Trophoblast cell (in vitro differentiated cells and primary cell): ENCODE measurements around the gene SORCS1.

Experiments used
- DNase-seq, 2 donors: peaks; one replicate each; pipeline ENCODE4 v3.0.0-alpha.2; 2016
- H2AFZ ChIP-seq: 2 replicates; pipeline ENCODE4 v1.6.1; 2013; ENCODE audit warnings: low read length, moderate library complexity, mild to moderate bottlenecking; ENCODE audit not compliant: insufficient read depth, poor library complexity
- H2AK5ac ChIP-seq: 2 replicates; pipeline ENCODE4 v1.6.1; 2013; ENCODE audit warnings: mild to moderate bottlenecking, low read length
- H2BK120ac ChIP-seq: 2 replicates; pipeline ENCODE4 v1.6.1; 2013; ENCODE audit warnings: low read length, mild to moderate bottlenecking, moderate library complexity; ENCODE audit not compliant: insufficient read depth, poor library complexity
- H2BK12ac ChIP-seq: 2 replicates; pipeline ENCODE4 v1.6.1; 2013; ENCODE audit warnings: mild to moderate bottlenecking, low read length, moderate library complexity
- H2BK5ac ChIP-seq: 2 replicates; pipeline ENCODE4 v1.6.1; 2013; ENCODE audit warnings: low read length, low read depth, moderate library complexity, mild to moderate bottlenecking; ENCODE audit not compliant: poor library complexity
- H3K14ac ChIP-seq: 2 replicates; pipeline ENCODE4 v1.6.1; 2013; ENCODE audit warnings: mild to moderate bottlenecking, low read length
- H3K18ac ChIP-seq: 2 replicates; pipeline ENCODE4 v1.6.1; 2013; ENCODE audit warnings: mild to moderate bottlenecking, low read length
- H3K23ac ChIP-seq: 2 replicates; pipeline ENCODE4 v1.6.1; 2013; ENCODE audit warnings: low read length
- H3K27ac ChIP-seq: 2 replicates; pipeline ENCODE4 v1.5.1; 2013; ENCODE audit warnings: low read depth, mild to moderate bottlenecking, inconsistent platforms, low read length, moderate library complexity
- H3K27me3 ChIP-seq: 2 replicates; pipeline ENCODE4 v1.6.1; 2013; ENCODE audit warnings: inconsistent platforms, mild to moderate bottlenecking, low read length, moderate library complexity; ENCODE audit not compliant: insufficient read depth
- H3K36me3 ChIP-seq, 2 experiments: 1 replicate in 1 of 2; 2 replicates in 1 of 2; pipeline ENCODE4 v1.6.1; 2013; ENCODE audit warnings: low read length in 2 of 2, mild to moderate bottlenecking in 2 of 2, moderate library complexity in 1 of 2; ENCODE audit not compliant: insufficient read depth in 2 of 2, control insufficient read depth in 1 of 2
- H3K4ac ChIP-seq: 2 replicates; pipeline ENCODE4 v1.6.1; 2013; ENCODE audit warnings: low read depth, mild to moderate bottlenecking, low read length, moderate library complexity
- H3K4me1 ChIP-seq, 2 experiments: 1 replicate in 1 of 2; 2 replicates in 1 of 2; pipeline ENCODE4 v1.6.1; 2013; ENCODE audit warnings: low read length in 2 of 2, mild to moderate bottlenecking in 2 of 2, moderate library complexity in 1 of 2; ENCODE audit not compliant: insufficient read depth in 2 of 2, control insufficient read depth in 1 of 2
- H3K4me2 ChIP-seq: 2 replicates; pipeline ENCODE4 v1.6.1; 2013; ENCODE audit warnings: inconsistent platforms, mild to moderate bottlenecking, low read length, moderate library complexity
- H3K4me3 ChIP-seq: 2 replicates; pipeline ENCODE4 v1.5.1; 2013; ENCODE audit warnings: mild to moderate bottlenecking, low read depth, low read length, inconsistent platforms
- H3K79me1 ChIP-seq: one replicate; pipeline ENCODE4 v1.6.1; 2013; ENCODE audit warnings: low read length
- H3K79me2 ChIP-seq: 2 replicates; pipeline ENCODE4 v1.6.1; 2013; ENCODE audit warnings: low read length, mild to moderate bottlenecking; ENCODE audit not compliant: control insufficient read depth, insufficient read depth, poor library complexity
- H3K9ac ChIP-seq: 2 replicates; pipeline ENCODE4 v1.6.1; 2013; ENCODE audit warnings: mild to moderate bottlenecking, low read length
- H3K9me3 ChIP-seq: 2 replicates; pipeline ENCODE4 v1.6.1; 2013; ENCODE audit warnings: low read depth, mild to moderate bottlenecking, control low read depth, inconsistent platforms, low read length; ENCODE audit not compliant: insufficient read depth
- H4K12ac ChIP-seq: 2 replicates; pipeline ENCODE4 v1.6.1; 2013; ENCODE audit warnings: low read depth, mild to moderate bottlenecking, low read length, moderate library complexity
- H4K8ac ChIP-seq: 2 replicates; pipeline ENCODE4 v1.6.1; 2013; ENCODE audit warnings: low read depth, mild to moderate bottlenecking, low read length, moderate library complexity
- H4K91ac ChIP-seq: one replicate; pipeline ENCODE4 v1.6.1; 2013; ENCODE audit warnings: low read depth, mild to moderate bottlenecking, low read length, moderate library complexity
- WGBS: extraction: QIAGEN DNeasy Blood & Tissue Kit; methylation state at CpG from one replicate; pipeline ENCODE4 v1.1.7; 2013; ENCODE audit warnings: missing lambda C conversion rate; ENCODE audit not compliant: insufficient read length, insufficient coverage; ENCODE audit errors: extremely low coverage; 5-methylcytosine and 5-hydroxymethylcytosine counted together

The SORCS1 gene

GRCh38 chr10:106941297-106942034 is 223.0 kb downstream of the SORCS1 start:
- Histone ChIP-seq H2AK5ac (no peak overlapping the region), H2AFZ (no peak overlapping the region), H3K14ac (no peak overlapping the region), H3K4me2 (no peak overlapping the region), H3K27ac (no peak overlapping the region), H3K79me1 (no peaks in the 10 kb centered on the region), H2BK5ac (no peak overlapping the region), H3K18ac (no peak overlapping the region), H3K79me2 (no peaks in the 10 kb centered on the region), H3K36me3 (no peaks in the 10 kb centered on the region), H4K91ac (no peak overlapping the region), H4K12ac (no peak overlapping the region), H3K4me1 (no peaks in the 10 kb centered on the region), H3K4ac (no peak overlapping the region), H3K9ac (no peak overlapping the region), H3K23ac (no peak overlapping the region), H3K27me3 (no peaks in the 10 kb centered on the region), H3K9me3 (no peaks in the 10 kb centered on the region), H4K8ac (no peak overlapping the region), H2BK12ac (no peak overlapping the region), H3K4me3 (no peak overlapping the region), H2BK120ac (no peak overlapping the region)
- no CpG with 5 or more reads among the region's 5 CpGs for WGBS
- no peak for DNase-seq

GRCh38 chr10:106938513-106938912 is 226.0 kb downstream of the SORCS1 start:
- Histone ChIP-seq H3K9me3 (no peaks in the 10 kb centered on the region), H3K27me3 (no peaks in the 10 kb centered on the region), H3K4me2 (no peak overlapping the region), H3K79me1 (no peaks in the 10 kb centered on the region), H3K9ac (no peak overlapping the region), H4K91ac (no peak overlapping the region), H3K18ac (no peak overlapping the region), H3K79me2 (no peaks in the 10 kb centered on the region), H2BK120ac (no peak overlapping the region), H4K8ac (no peak overlapping the region), H3K27ac (no peak overlapping the region), H3K14ac (no peak overlapping the region), H3K4ac (no peak overlapping the region), H2BK5ac (no peak overlapping the region), H3K36me3 (no peaks in the 10 kb centered on the region), H4K12ac (no peak overlapping the region), H3K23ac (no peak overlapping the region), H3K4me3 (no peak overlapping the region), H2BK12ac (no peak overlapping the region), H2AK5ac (no peak overlapping the region), H3K4me1 (no peaks in the 10 kb centered on the region), H2AFZ (no peak overlapping the region)
- DNase-seq, result no peak
- WGBS, result no CpG with 5 or more reads among the region's 1 CpG

- H3K36me3 ChIP-seq, result no peaks in the 10 kb centered on the region
- H3K18ac ChIP-seq, result no peak overlapping the region
- H3K23ac ChIP-seq, result no peak overlapping the region
- no peak overlapping the region for H3K27ac ChIP-seq
- no peak overlapping the region for H3K9ac ChIP-seq
- no peak overlapping the region for H3K14ac ChIP-seq
- H2AFZ ChIP-seq, result no peak overlapping the region
- DNase-seq, result peak in 1 of 2 donors; percentile 23
- H4K91ac ChIP-seq, result no peak overlapping the region
- no peak overlapping the region for H2BK120ac ChIP-seq
- H3K4me1 ChIP-seq, result no peaks in the 10 kb centered on the region
- no peak overlapping the region for H3K4ac ChIP-seq
- H3K79me1 ChIP-seq, result no peaks in the 10 kb centered on the region
- H3K27me3 ChIP-seq, result no peaks in the 10 kb centered on the region
- no peaks in the 10 kb centered on the region for H3K79me2 ChIP-seq
- H3K4me3 ChIP-seq, result no peak overlapping the region
- H3K4me2 ChIP-seq, result no peak overlapping the region
- no peak overlapping the region for H4K12ac ChIP-seq
- H3K9me3 ChIP-seq, result no peaks in the 10 kb centered on the region
- no peak overlapping the region for H2BK5ac ChIP-seq
- H2AK5ac ChIP-seq, result no peak overlapping the region
- H4K8ac ChIP-seq, result no peak overlapping the region
- H2BK12ac ChIP-seq, result no peak overlapping the region
These were observed 228.5 kb downstream of the SORCS1 start for GRCh38 chr10:106935978-106936451.

DNA sequence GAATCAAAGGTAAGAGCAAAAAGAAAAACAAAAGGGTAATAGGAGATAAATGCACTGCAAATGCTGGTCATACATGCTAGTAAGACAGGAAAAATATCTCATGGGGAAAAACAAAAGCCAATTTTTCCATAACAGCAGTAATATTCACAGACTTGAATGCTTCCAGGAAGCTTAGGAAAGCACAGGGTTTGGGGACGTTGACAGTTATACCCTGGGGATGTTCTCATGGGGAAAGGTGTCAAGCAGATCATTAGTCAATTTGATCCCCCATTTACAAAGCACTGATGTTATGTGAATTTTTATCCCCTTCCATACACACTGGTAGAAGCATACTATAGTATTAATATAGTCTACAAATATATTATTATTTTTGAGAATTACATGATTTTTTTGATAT is 232.7 kb downstream of the SORCS1 start:
- H3K79me2 ChIP-seq, result no peaks in the 10 kb centered on the region
- no CpG with 5 or more reads among the region's 1 CpG for WGBS
- no peak overlapping the region for H2BK5ac ChIP-seq
- no peak overlapping the region for H3K9ac ChIP-seq
- H3K4me2 ChIP-seq, result no peak overlapping the region
- H3K27ac ChIP-seq, result no peak overlapping the region
- DNase-seq, result no peak
- no peak overlapping the region for H4K91ac ChIP-seq
- H2AFZ ChIP-seq, result no peak overlapping the region
- H2BK12ac ChIP-seq, result no peak overlapping the region
- no peaks in the 10 kb centered on the region for H3K79me1 ChIP-seq
- no peak overlapping the region for H4K8ac ChIP-seq
- H3K4ac ChIP-seq, result no peak overlapping the region
- H2AK5ac ChIP-seq, result no peak overlapping the region
- no peak overlapping the region for H3K14ac ChIP-seq
- H3K4me3 ChIP-seq, result no peak overlapping the region
- H2BK120ac ChIP-seq, result no peak overlapping the region
- no peak overlapping the region for H3K18ac ChIP-seq
- no peaks in the 10 kb centered on the region for H3K36me3 ChIP-seq
- no peaks in the 10 kb centered on the region for H3K9me3 ChIP-seq
- H3K27me3 ChIP-seq, result no peaks in the 10 kb centered on the region
- no peak overlapping the region for H4K12ac ChIP-seq
- no peaks in the 10 kb centered on the region for H3K4me1 ChIP-seq
- no peak overlapping the region for H3K23ac ChIP-seq
